ENCODE data around the gene NSUN2.

Gene NSUN2

GRCh38 chr5:6574537-6575245 lies 58.2 kb downstream of the NSUN2 start:
- H4K20me1 ChIP-seq (ENCODE audit: insufficient read depth, low read length) = no peaks in the 10 kb centered on the region
- no peaks in the 10 kb centered on the region for H3K4me1 ChIP-seq (ENCODE audit: low read length)
- no peaks in the 10 kb centered on the region for H3K79me2 ChIP-seq (ENCODE audit: low read length)
- no peak overlapping the region for H2AFZ ChIP-seq (ENCODE audit: low read length)
- no peak overlapping the region for H3K27ac ChIP-seq (ENCODE audit: low read length)
- H3K4me2 ChIP-seq (ENCODE audit: low read depth, low read length) = no peak overlapping the region
- no peaks in the 10 kb centered on the region for H3F3A ChIP-seq (ENCODE audit: insufficient read depth, low read length)
- no peaks in the 10 kb centered on the region for H3K9me3 ChIP-seq (replicated peaks; ENCODE audit: insufficient read depth, low read length)
- H3K36me3 ChIP-seq (replicated peaks; ENCODE audit: insufficient read depth, low read length) = no peaks in the 10 kb centered on the region
- no peaks in the 10 kb centered on the region for H3K9me2 ChIP-seq (replicated peaks; ENCODE audit: insufficient read depth, low read length)
- H3K27me3 ChIP-seq (replicated peaks; ENCODE audit: insufficient read depth, low read length) = no peaks in the 10 kb centered on the region
- no peak for DNase-seq
- no peak overlapping the region for H3K4me3 ChIP-seq (ENCODE audit: low read length)
- no peak overlapping the region for H3K9ac ChIP-seq (ENCODE audit: low read length)
- no peak; the same call in 1 of the 2 replicates for TF ChIP-seq CTCF (IDR thresholded peaks at IDR 0.05; ENCODE audit: low read length)
- no peak for TF ChIP-seq EZH2phosphoT487 (IDR thresholded peaks at IDR 0.05; ENCODE audit: low read length)
- no peak for TF ChIP-seq EZH2 (optimal IDR thresholded peaks at IDR 0.05; ENCODE audit: low read depth, low read length)

- TF ChIP-seq EZH2phosphoT487 (IDR thresholded peaks at IDR 0.05; ENCODE audit: low read length) = no peak
- TF ChIP-seq EZH2 (optimal IDR thresholded peaks at IDR 0.05; ENCODE audit: low read depth, low read length) = no peak
- TF ChIP-seq CTCF (IDR thresholded peaks at IDR 0.05; ENCODE audit: low read length) = no peak
- H3K9me2 ChIP-seq (replicated peaks; ENCODE audit: insufficient read depth, low read length) = no peaks in the 10 kb centered on the region
- no peaks in the 10 kb centered on the region for H3K4me1 ChIP-seq (ENCODE audit: low read length)
- H3K9ac ChIP-seq (ENCODE audit: low read length) = no peak overlapping the region
- H3F3A ChIP-seq (ENCODE audit: insufficient read depth, low read length) = no peaks in the 10 kb centered on the region
- no peak overlapping the region for H3K4me3 ChIP-seq (ENCODE audit: low read length)
- H3K79me2 ChIP-seq (ENCODE audit: low read length) = no peaks in the 10 kb centered on the region
- no peak overlapping the region for H3K27ac ChIP-seq (ENCODE audit: low read length)
- no peak overlapping the region for H2AFZ ChIP-seq (ENCODE audit: low read length)
- H3K4me2 ChIP-seq (ENCODE audit: low read depth, low read length) = no peak overlapping the region
- no peaks in the 10 kb centered on the region for H3K36me3 ChIP-seq (replicated peaks; ENCODE audit: insufficient read depth, low read length)
- no peak for DNase-seq
- H4K20me1 ChIP-seq (ENCODE audit: insufficient read depth, low read length) = no peaks in the 10 kb centered on the region
- no peaks in the 10 kb centered on the region for H3K9me3 ChIP-seq (replicated peaks; ENCODE audit: insufficient read depth, low read length)
- H3K27me3 ChIP-seq (replicated peaks; ENCODE audit: insufficient read depth, low read length) = no peaks in the 10 kb centered on the region
Measured at GRCh38 chr5:6574111-6574510, 58.7 kb downstream of the NSUN2 start.

- Histone ChIP-seq H3K79me2 (ENCODE audit: low read length) (no peaks in the 10 kb centered on the region), H3K4me1 (ENCODE audit: low read length) (no peaks in the 10 kb centered on the region), H3K4me3 (ENCODE audit: low read length) (no peak overlapping the region), H3K36me3 (replicated peaks; ENCODE audit: insufficient read depth, low read length) (no peaks in the 10 kb centered on the region), H3K27ac (ENCODE audit: low read length) (no peak overlapping the region), H3K9me2 (replicated peaks; ENCODE audit: insufficient read depth, low read length) (no peaks in the 10 kb centered on the region), H3K27me3 (replicated peaks; ENCODE audit: insufficient read depth, low read length) (no peaks in the 10 kb centered on the region), H3K9ac (ENCODE audit: low read length) (no peak overlapping the region), H4K20me1 (ENCODE audit: insufficient read depth, low read length) (no peaks in the 10 kb centered on the region), H3K9me3 (replicated peaks; ENCODE audit: insufficient read depth, low read length) (no peaks in the 10 kb centered on the region), H2AFZ (ENCODE audit: low read length) (no peak overlapping the region), H3F3A (ENCODE audit: insufficient read depth, low read length) (no peaks in the 10 kb centered on the region), H3K4me2 (ENCODE audit: low read depth, low read length) (no peak overlapping the region)
- no peak for DNase-seq
- TF ChIP-seq EZH2phosphoT487 (IDR thresholded peaks at IDR 0.05; ENCODE audit: low read length) = no peak
- TF ChIP-seq CTCF (IDR thresholded peaks at IDR 0.05; ENCODE audit: low read length) = no peak
- TF ChIP-seq EZH2 (optimal IDR thresholded peaks at IDR 0.05; ENCODE audit: low read depth, low read length) = no peak
Measured at GRCh38 chr5:6573651-6574101, 59.2 kb downstream of the NSUN2 start.
